PC-9 (cell line): ENCODE data around the gene ZNF423. TPM values are rescaled to one million over a fixed set of nuclear protein-coding genes. Genes with fewer than 3 reads are reported as not detected.

Source experiments
- BruUV-seq: library from RNA; stranded (reverse); fragments of 400-500 nt; replicated peaks from 2 replicates; lab custom pipeline; 2021; lab: Mats Ljungman, UMichigan
- CTCF ChIA-PET: fragments of 300-600 bp; sonication (Branson Sonifier 250); formaldehyde crosslinking; loops from one replicate; lab custom pipeline; 2022; ENCODE audit warnings: antibody characterized with exemption; lab: Charles Lee
- POLR2A ChIA-PET: fragments of 300-600 bp; sonication (Branson Sonifier 250); formaldehyde crosslinking; loops from one replicate; lab custom pipeline; 2022; ENCODE audit warnings: antibody characterized with exemption; ENCODE audit not compliant: unreplicated experiment; lab: Charles Lee
- DNase-seq, 2 experiments: peaks; one replicate each; pipeline versions ENCODE4 v3.0.0 to v3.0.0-alpha.2; 2015 to 2022; ENCODE audit warnings: mixed read lengths in 1 of 2
- H2AFZ ChIP-seq: fragments of 200-600 bp; sonication (generic); 2 replicates; pipeline ENCODE4 v1.8.1; 2017; ENCODE audit warnings: antibody characterized with exemption
- H3F3A ChIP-seq: fragments of 200-600 bp; sonication (generic); 2 replicates; pipeline ENCODE4 v1.8.1; 2017; ENCODE audit warnings: antibody characterized with exemption, mild to moderate bottlenecking, low read depth; ENCODE audit not compliant: insufficient read depth
- H3K27ac ChIP-seq: fragments of 200-600 bp; sonication (generic); 2 replicates; pipeline ENCODE4 v1.6.1; 2016; ENCODE audit warnings: mixed run types
- H3K27me3 ChIP-seq: fragments of 200-600 bp; sonication (generic); 2 replicates; pipeline ENCODE4 v1.6.1; 2016; ENCODE audit warnings: low read depth, mixed run types; ENCODE audit not compliant: insufficient read depth
- H3K36me3 ChIP-seq: fragments of 200-600 bp; sonication (generic); 2 replicates; pipeline ENCODE4 v1.6.1; 2016; ENCODE audit warnings: low read depth, mixed run types
- H3K4me1 ChIP-seq: fragments of 200-600 bp; sonication (generic); replicated peaks from 2 replicates; pipeline ENCODE4 v1.6.1; 2016; ENCODE audit warnings: mixed run types; ENCODE audit not compliant: insufficient read depth
- H3K4me2 ChIP-seq: fragments of 200-600 bp; sonication (generic); 2 replicates; pipeline ENCODE4 v1.6.1; 2017; ENCODE audit warnings: mixed run types
- H3K4me3 ChIP-seq: fragments of 200-600 bp; sonication (generic); 2 replicates; pipeline ENCODE4 v1.6.1; 2016; ENCODE audit warnings: mixed run types
- H3K79me2 ChIP-seq: fragments of 200-600 bp; sonication (generic); 2 replicates; pipeline ENCODE4 v1.6.1; 2017; ENCODE audit warnings: low read depth, mixed run types
- H3K9me2 ChIP-seq: fragments of 200-600 bp; sonication (generic); 2 replicates; pipeline ENCODE4 v1.8.1; 2017; ENCODE audit warnings: mild to moderate bottlenecking; ENCODE audit not compliant: insufficient read depth
- H3K9me3 ChIP-seq: fragments of 200-600 bp; sonication (generic); 2 replicates; pipeline ENCODE4 v1.8.1; 2016; ENCODE audit warnings: low read depth; ENCODE audit not compliant: insufficient read depth
- H4K20me1 ChIP-seq: fragments of 200-600 bp; sonication (generic); 2 replicates; pipeline ENCODE4 v1.8.1; 2017; ENCODE audit not compliant: insufficient read depth
- EZH2 ChIP-seq: fragments of 200-600 bp; sonication (generic); IDR thresholded peaks from 2 replicates; pipeline ENCODE4 v1.8.0; 2017; ENCODE audit warnings: antibody characterized with exemption, low read depth
- intact Hi-C: fragments of 100-400 bp; cut with micrococcal nuclease; formaldehyde crosslinking; loops from one replicate; pipeline ENCODE4 v1.10.0; 2022; ENCODE audit not compliant: unreplicated experiment
- total RNA-seq: library from RNA; stranded (reverse); gene quantifications from 2 replicates; pipeline ENCODE4 v1.2.3, GENCODE V29; 2021
- TF ChIP-seq, protein P1 (sequence below): fragments of 200-600 bp; sonication (generic); conservative IDR thresholded peaks from 2 replicates; pipeline ENCODE4 v1.6.1; 2017; ENCODE audit warnings: mixed run types, antibody characterized with exemption, mild to moderate bottlenecking, moderate library complexity

Gene ZNF423
- total RNA-seq, 1 experiment from 2014 or later: not detected

- Histone ChIP-seq H3K9me3 (no peaks in the 10 kb centered on the region), H3K4me1 (no peaks in the 10 kb centered on the region), H3K9me2 (no peaks in the 10 kb centered on the region), H3K27me3 (peaks cover 91% of the 10 kb centered on the region), H3K36me3 (no peaks in the 10 kb centered on the region), H3F3A (no peaks in the 10 kb centered on the region), H3K4me2 (no peak overlapping the region), H3K79me2 (no peaks in the 10 kb centered on the region), H3K4me3 (no peak overlapping the region), H3K27ac (no peak overlapping the region), H2AFZ (no peak overlapping the region), H4K20me1 (no peaks in the 10 kb centered on the region)
- ChIA-PET CTCF (no interaction called here), POLR2A (no interaction called here)
- intact Hi-C loops: no loop called here
- no peak for DNase-seq
- no TSS peak for BruUV-seq
- TF ChIP-seq, protein P1, sequence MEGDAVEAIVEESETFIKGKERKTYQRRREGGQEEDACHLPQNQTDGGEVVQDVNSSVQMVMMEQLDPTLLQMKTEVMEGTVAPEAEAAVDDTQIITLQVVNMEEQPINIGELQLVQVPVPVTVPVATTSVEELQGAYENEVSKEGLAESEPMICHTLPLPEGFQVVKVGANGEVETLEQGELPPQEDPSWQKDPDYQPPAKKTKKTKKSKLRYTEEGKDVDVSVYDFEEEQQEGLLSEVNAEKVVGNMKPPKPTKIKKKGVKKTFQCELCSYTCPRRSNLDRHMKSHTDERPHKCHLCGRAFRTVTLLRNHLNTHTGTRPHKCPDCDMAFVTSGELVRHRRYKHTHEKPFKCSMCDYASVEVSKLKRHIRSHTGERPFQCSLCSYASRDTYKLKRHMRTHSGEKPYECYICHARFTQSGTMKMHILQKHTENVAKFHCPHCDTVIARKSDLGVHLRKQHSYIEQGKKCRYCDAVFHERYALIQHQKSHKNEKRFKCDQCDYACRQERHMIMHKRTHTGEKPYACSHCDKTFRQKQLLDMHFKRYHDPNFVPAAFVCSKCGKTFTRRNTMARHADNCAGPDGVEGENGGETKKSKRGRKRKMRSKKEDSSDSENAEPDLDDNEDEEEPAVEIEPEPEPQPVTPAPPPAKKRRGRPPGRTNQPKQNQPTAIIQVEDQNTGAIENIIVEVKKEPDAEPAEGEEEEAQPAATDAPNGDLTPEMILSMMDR: no peak
- no peak for TF ChIP-seq EZH2
These were observed 122.5 kb downstream of the ZNF423 start for GRCh38 chr16:49733313-49734009.

DNA sequence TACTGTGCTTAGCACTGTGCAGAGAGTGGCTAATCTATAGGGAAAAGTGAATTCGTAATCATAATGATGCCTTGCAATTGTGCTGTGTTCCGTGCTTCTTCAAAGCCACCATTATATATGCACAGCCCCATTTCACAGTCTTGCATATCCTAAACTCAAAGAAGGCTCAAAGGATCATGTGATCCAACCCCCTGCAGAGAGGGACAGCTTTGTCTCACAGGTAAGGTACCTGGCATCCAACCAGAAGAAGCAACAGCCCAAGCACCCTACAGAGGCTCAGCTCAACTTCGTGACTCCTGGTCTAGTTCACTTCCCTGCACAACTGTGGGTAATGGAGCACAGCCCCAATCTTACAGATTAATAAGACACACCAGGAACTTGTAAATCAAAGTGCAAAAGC is 124.0 kb downstream of the ZNF423 start:
- Histone ChIP-seq H3F3A (no peaks in the 10 kb centered on the region), H3K4me1 (no peaks in the 10 kb centered on the region), H2AFZ (no peak overlapping the region), H3K27ac (no peak overlapping the region), H3K36me3 (no peaks in the 10 kb centered on the region), H3K9me3 (no peaks in the 10 kb centered on the region), H3K4me2 (no peak overlapping the region), H3K27me3 (peaks cover 90% of the 10 kb centered on the region), H3K9me2 (no peaks in the 10 kb centered on the region), H3K79me2 (no peaks in the 10 kb centered on the region), H4K20me1 (no peaks in the 10 kb centered on the region), H3K4me3 (no peak overlapping the region)
- TF ChIP-seq EZH2: no peak
- TF ChIP-seq, protein P1: no peak
- no peak for DNase-seq
- no TSS peak for BruUV-seq
- ChIA-PET CTCF (no interaction called here), POLR2A (no interaction called here)
- intact Hi-C loops: no loop called here

GRCh38 chr16:49730772-49731171 is 125.1 kb downstream of the ZNF423 start:
- H3F3A ChIP-seq: no peaks in the 10 kb centered on the region
- no peaks in the 10 kb centered on the region for H3K79me2 ChIP-seq
- H3K4me3 ChIP-seq: no peak overlapping the region
- ChIA-PET POLR2A (no interaction called here), CTCF (interaction anchor here (0.6 kb wide), 1 partner anchor 9 kb away, joined by 12 read pairs; no protein-coding TSS in a partner anchor)
- H3K27me3 ChIP-seq: peaks cover 91% of the 10 kb centered on the region
- intact Hi-C loops: no loop called here
- H3K4me1 ChIP-seq: no peaks in the 10 kb centered on the region
- no peaks in the 10 kb centered on the region for H3K9me3 ChIP-seq
- H3K36me3 ChIP-seq: no peaks in the 10 kb centered on the region
- no peak overlapping the region for H3K27ac ChIP-seq
- no peak for TF ChIP-seq EZH2
- TF ChIP-seq, protein P1: no peak
- DNase-seq: no peak
- no peak overlapping the region for H2AFZ ChIP-seq
- BruUV-seq: no TSS peak
- H3K9me2 ChIP-seq: no peaks in the 10 kb centered on the region
- H3K4me2 ChIP-seq: no peak overlapping the region
- H4K20me1 ChIP-seq: no peaks in the 10 kb centered on the region
